IMR-90 (cell line): ENCODE results near the gene AKAP5.

Experiments
- CTCF ChIP-seq: conservative IDR thresholded peaks from 2 replicates; pipeline ENCODE4 v1.5.1; 2012; ENCODE audit warnings: mild to moderate bottlenecking, low read depth, low read length, improper control_type of control experiment
- MAFK ChIP-seq: IDR thresholded peaks from 2 replicates; pipeline ENCODE4 v1.6.1; 2012; ENCODE audit warnings: low read depth, low read length, improper control_type of control experiment
- MAZ ChIP-seq: IDR thresholded peaks from 2 replicates; pipeline ENCODE4 v1.6.1; 2012; ENCODE audit warnings: low read depth, mild to moderate bottlenecking, low read length, improper control_type of control experiment, moderate library complexity, borderline replicate concordance
- POLR2A ChIP-seq: IDR thresholded peaks from 2 replicates; pipeline ENCODE4 v1.6.1; 2012; ENCODE audit warnings: mild to moderate bottlenecking, low read depth, low read length
- RAD21 ChIP-seq: IDR thresholded peaks from 2 replicates; pipeline ENCODE4 v1.6.1; 2012; ENCODE audit warnings: low read length, improper control_type of control experiment
- RCOR1 ChIP-seq: IDR thresholded peaks from 2 replicates; pipeline ENCODE4 v1.6.1; 2012; ENCODE audit warnings: mild to moderate bottlenecking, low read length, improper control_type of control experiment; ENCODE audit not compliant: insufficient replicate concordance
- RFX5 ChIP-seq: IDR thresholded peaks from 2 replicates; pipeline ENCODE4 v1.8.0; 2012; ENCODE audit warnings: low read depth, mild to moderate bottlenecking, low read length, moderate library complexity
- SMC3 ChIP-seq: fragments of 150-350 bp; IDR thresholded peaks from 2 replicates; pipeline ENCODE4 v1.6.1; 2016; ENCODE audit warnings: low read depth, mild to moderate bottlenecking, antibody characterized with exemption, low read length, moderate library complexity
- USF2 ChIP-seq: fragments of 150-350 bp; IDR thresholded peaks from 2 replicates; pipeline ENCODE4 v1.6.1; 2017; ENCODE audit warnings: mild to moderate bottlenecking, antibody characterized with exemption, low read length, low read depth

- no peak for TF ChIP-seq USF2
- TF ChIP-seq RFX5 = no peak
- TF ChIP-seq CTCF = no peak
- no peak for TF ChIP-seq POLR2A
- no peak for TF ChIP-seq MAZ
- TF ChIP-seq MAFK = no peak
- no peak for TF ChIP-seq RAD21
- no peak for TF ChIP-seq RCOR1
- TF ChIP-seq SMC3 = no peak
Measured at GRCh38 chr14:64419003-64419402, 46.3 kb upstream of the AKAP5 start.
